Endothelial cell of umbilical vein (primary cell): ENCODE results near the gene GPR75. TPM values are rescaled to one million over a fixed set of nuclear protein-coding genes. Genes with fewer than 3 reads are reported as not detected.

ENCODE experiments used
- BruUV-seq: library from RNA; stranded (reverse); fragments of 400-500 nt; replicated peaks from 2 replicates; lab custom pipeline; 2021; lab: Mats Ljungman, UMichigan
- CTCF ChIA-PET: fragments of 300-600, 350-600 bp; sonication (Branson Sonifier 250); formaldehyde crosslinking; loops from one replicate; lab custom pipeline; 2021; ENCODE audit warnings: antibody characterized with exemption, inconsistent platforms; lab: Charles Lee
- POLR2A ChIA-PET: fragments of 300-600, 350-600 bp; sonication (Branson Sonifier 250); formaldehyde crosslinking; loops from one replicate; lab custom pipeline; 2021; ENCODE audit warnings: antibody characterized with exemption, inconsistent platforms; lab: Charles Lee
- DNase-seq: peaks from one replicate; pipeline ENCODE4 v3.0.0-alpha.2; 2011; ENCODE audit warnings: low read depth, low spot score
- FAIRE-seq: peaks from 2 replicates; lab custom pipeline; 2011; peaks lifted over from hg19 to GRCh38; lab: Jason Lieb, UNC
- H2AFZ ChIP-seq: 2 replicates; pipeline ENCODE4 v1.6.0; 2012; ENCODE audit warnings: low read depth, low read length, control low read depth, inconsistent platforms
- H3K27ac ChIP-seq: 2 replicates; pipeline ENCODE4 v1.5.1; 2011; ENCODE audit warnings: low read depth, mild to moderate bottlenecking, control low read depth, low read length, moderate library complexity; ENCODE audit not compliant: insufficient read depth
- H3K27me3 ChIP-seq, 2 experiments: 2 replicates each; pipeline versions ENCODE4 v1.6.0 to v1.6.1; 2011; ENCODE audit warnings: low read length in 2 of 2, mixed read lengths in 1 of 2; ENCODE audit not compliant: control insufficient read depth in 2 of 2, insufficient read depth in 2 of 2
- H3K36me3 ChIP-seq, 2 experiments: 2 replicates in 1 of 2; 3 replicates in 1 of 2; pipeline ENCODE4 v1.5.1; 2011; ENCODE audit warnings: low read length in 2 of 2, mild to moderate bottlenecking in 1 of 2, moderate library complexity in 1 of 2; ENCODE audit not compliant: control insufficient read depth in 2 of 2, insufficient read depth in 2 of 2; ENCODE audit errors: extremely low read depth in 1 of 2
- H3K4me1 ChIP-seq: 3 replicates; pipeline ENCODE4 v1.5.1; 2011; ENCODE audit warnings: mild to moderate bottlenecking, low read length; ENCODE audit not compliant: control insufficient read depth, insufficient read depth; ENCODE audit errors: extremely low read depth
- H3K4me2 ChIP-seq: 2 replicates; pipeline ENCODE4 v1.6.1; 2011; ENCODE audit warnings: low read length, control low read depth, mixed read lengths; ENCODE audit not compliant: insufficient read depth
- H3K4me3 ChIP-seq, 3 experiments: fragments of 200-600 bp in 1 of 3; sonication (generic), shearing (Covaris generic) in 1 of 3; replicated peaks in 1 of 3; 2 replicates each; pipeline ENCODE4 v1.5.1; 2011 to 2016; ENCODE audit warnings: control low read depth in 3 of 3, low read length in 3 of 3, mild to moderate bottlenecking in 2 of 3, inconsistent platforms in 1 of 3, low read depth in 1 of 3, moderate library complexity in 1 of 3; ENCODE audit not compliant: insufficient read depth in 1 of 3
- H3K79me2 ChIP-seq: 2 replicates; pipeline ENCODE4 v1.6.0; 2012; ENCODE audit warnings: low read length, inconsistent platforms; ENCODE audit not compliant: control insufficient read depth, insufficient read depth
- H3K9ac ChIP-seq: replicated peaks from 2 replicates; pipeline ENCODE3; 2011; ENCODE audit warnings: low read length, control low read depth; ENCODE audit not compliant: insufficient read depth; ENCODE audit errors: extremely low read depth
- H3K9me1 ChIP-seq: replicated peaks from 3 replicates; pipeline ENCODE4 v1.6.0; 2011; ENCODE audit warnings: mild to moderate bottlenecking, low read length; ENCODE audit not compliant: control insufficient read depth, insufficient read depth; ENCODE audit errors: extremely low read depth
- H3K9me3 ChIP-seq: replicated peaks from 2 replicates; pipeline ENCODE4 v1.5.1; 2012; ENCODE audit warnings: low read length, inconsistent platforms; ENCODE audit not compliant: control insufficient read depth, insufficient read depth
- H4K20me1 ChIP-seq: replicated peaks from 2 replicates; pipeline ENCODE3; 2011; ENCODE audit warnings: mild to moderate bottlenecking, low read length; ENCODE audit not compliant: control insufficient read depth, insufficient read depth; ENCODE audit errors: extremely low read depth
- EZH2 ChIP-seq: IDR thresholded peaks from 2 replicates; pipeline ENCODE4 v1.6.1; 2012; ENCODE audit warnings: borderline replicate concordance, low read depth, mild to moderate bottlenecking, moderate library complexity, low read length, inconsistent platforms; ENCODE audit not compliant: severe bottlenecking
- FOS ChIP-seq: IDR thresholded peaks from 2 replicates; pipeline ENCODE4 v1.6.1; 2011; ENCODE audit warnings: mild to moderate bottlenecking, low read length, moderate library complexity, borderline replicate concordance; ENCODE audit not compliant: insufficient read depth
- GATA2 ChIP-seq: IDR thresholded peaks from 2 replicates; pipeline ENCODE4 v1.7.0; 2011; ENCODE audit warnings: low read depth, mild to moderate bottlenecking, moderate library complexity, mixed read lengths, low read length; ENCODE audit not compliant: insufficient read length, insufficient read depth
- JUN ChIP-seq: IDR thresholded peaks from 2 replicates; pipeline ENCODE4 v1.6.1; 2011; ENCODE audit warnings: borderline replicate concordance, low read depth; ENCODE audit not compliant: insufficient read length, insufficient read depth
- MYC ChIP-seq: IDR thresholded peaks from one replicate; pipeline ENCODE4 v1.6.1; 2011; ENCODE audit warnings: mild to moderate bottlenecking, low read depth, low read length
- POLR2A ChIP-seq: IDR thresholded peaks from 2 replicates; pipeline ENCODE4 v1.6.1; 2012; ENCODE audit warnings: low read depth, mild to moderate bottlenecking, control low read depth, low read length
- POLR2AphosphoS5 ChIP-seq: IDR thresholded peaks from 2 replicates; pipeline ENCODE4 v1.6.1; 2012; ENCODE audit warnings: low read depth, mild to moderate bottlenecking, control low read depth, low read length, moderate library complexity; ENCODE audit not compliant: insufficient read depth
- dilution Hi-C: fragments of 300-500 bp; cut with MboI; formaldehyde crosslinking; loops from one replicate; pipeline ENCODE4 v1.15.0; 2019; ENCODE audit warnings: low sequenced_read_pairs; ENCODE audit not compliant: extremely low pct_ligation_motif_present
- intact Hi-C: fragments of 100-400 bp; cut with micrococcal nuclease; formaldehyde crosslinking; loops from one replicate; pipeline ENCODE4 v1.10.0; 2022
- polyA plus RNA-seq, 4 experiments: library from polyadenylated mRNA; depleted of rRNA in 3 of 4; stranded (reverse) in 3 of 4; unstranded in 1 of 4; fragments of >200 nt; gene quantifications; 2 replicates each; pipeline versions ENCODE4 v1.2.1 to v1.2.3, GENCODE V29; 2011 to 2012; ENCODE audit warnings: missing spikeins in 1 of 4
- total RNA-seq: library from RNA; stranded (reverse); gene quantifications from 2 replicates; pipeline ENCODE4 v1.2.3, GENCODE V29; 2021
- TF ChIP-seq, protein P1 (sequence below), 2 donors: IDR thresholded peaks; 1 replicate in 1 of 2; 2 replicates in 1 of 2; pipeline ENCODE4 v1.5.1; 2011; ENCODE audit warnings: low read length in 2 of 2, mild to moderate bottlenecking in 2 of 2, moderate library complexity in 2 of 2, control low read depth in 1 of 2, inconsistent platforms in 1 of 2, low read depth in 1 of 2; ENCODE audit not compliant: insufficient read depth in 1 of 2; ENCODE audit errors: extremely low read depth in 1 of 2
- TF ChIP-seq, protein P2 (sequence below): IDR thresholded peaks from 2 replicates; pipeline ENCODE4 v1.6.1; 2011; ENCODE audit not compliant: insufficient read depth, insufficient read length

The GPR75 gene
- total and polyA plus RNA-seq, 2 donors (not counting 3 experiments of a cell fraction or from before 2014, with no cell fraction given) = 4.4 to 4.7 TPM

DNA sequence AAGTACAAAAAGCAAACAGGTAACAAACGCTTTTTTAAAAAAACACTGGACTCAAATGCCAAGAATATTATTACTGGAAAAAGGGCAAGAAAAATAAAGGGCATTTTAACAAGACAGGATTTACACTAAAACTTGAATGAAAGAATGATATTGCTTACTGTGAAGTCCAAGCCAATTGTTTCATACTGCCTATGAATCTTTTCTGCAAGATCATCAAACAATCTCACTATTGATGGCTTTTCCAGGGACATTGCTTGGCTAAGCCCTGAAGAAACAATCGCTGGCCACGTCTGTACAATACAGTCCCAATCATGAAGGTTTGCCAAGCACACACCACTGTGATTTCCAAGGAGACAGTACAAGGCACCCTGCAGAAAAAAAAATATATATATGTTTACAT lies 41.4 kb upstream of the GPR75 start:
- no peaks in the 10 kb centered on the region for H3K79me2 ChIP-seq
- no peak overlapping the region for H3K27ac ChIP-seq
- POLR2A ChIA-PET = no interaction called here
- no peaks in the 10 kb centered on the region for H3K27me3 ChIP-seq
- no peak overlapping the region for H3K4me2 ChIP-seq
- no peak overlapping the region for H3K4me3 ChIP-seq
- intact Hi-C loops (no loop called here), dilution Hi-C loops (no loop called here)
- BruUV-seq = no TSS peak
- no peaks in the 10 kb centered on the region for H3K4me1 ChIP-seq
- no peak overlapping the region for H3K9ac ChIP-seq
- H4K20me1 ChIP-seq = no peaks in the 10 kb centered on the region
- CTCF ChIA-PET = no interaction called here
- H3K9me1 ChIP-seq = no peaks in the 10 kb centered on the region
- no peak overlapping the region for H2AFZ ChIP-seq
- peaks cover 18 to 21% of the 10 kb centered on the region in 2 experiments for H3K36me3 ChIP-seq
- H3K9me3 ChIP-seq = no peaks in the 10 kb centered on the region
- FAIRE-seq (no peak), DNase-seq (no peak)
- no peak for TF ChIP-seq POLR2A
- no peak for TF ChIP-seq GATA2
- TF ChIP-seq POLR2AphosphoS5 = no peak
- TF ChIP-seq EZH2 = no peak
- no peak for TF ChIP-seq MYC
- TF ChIP-seq, protein P1, sequence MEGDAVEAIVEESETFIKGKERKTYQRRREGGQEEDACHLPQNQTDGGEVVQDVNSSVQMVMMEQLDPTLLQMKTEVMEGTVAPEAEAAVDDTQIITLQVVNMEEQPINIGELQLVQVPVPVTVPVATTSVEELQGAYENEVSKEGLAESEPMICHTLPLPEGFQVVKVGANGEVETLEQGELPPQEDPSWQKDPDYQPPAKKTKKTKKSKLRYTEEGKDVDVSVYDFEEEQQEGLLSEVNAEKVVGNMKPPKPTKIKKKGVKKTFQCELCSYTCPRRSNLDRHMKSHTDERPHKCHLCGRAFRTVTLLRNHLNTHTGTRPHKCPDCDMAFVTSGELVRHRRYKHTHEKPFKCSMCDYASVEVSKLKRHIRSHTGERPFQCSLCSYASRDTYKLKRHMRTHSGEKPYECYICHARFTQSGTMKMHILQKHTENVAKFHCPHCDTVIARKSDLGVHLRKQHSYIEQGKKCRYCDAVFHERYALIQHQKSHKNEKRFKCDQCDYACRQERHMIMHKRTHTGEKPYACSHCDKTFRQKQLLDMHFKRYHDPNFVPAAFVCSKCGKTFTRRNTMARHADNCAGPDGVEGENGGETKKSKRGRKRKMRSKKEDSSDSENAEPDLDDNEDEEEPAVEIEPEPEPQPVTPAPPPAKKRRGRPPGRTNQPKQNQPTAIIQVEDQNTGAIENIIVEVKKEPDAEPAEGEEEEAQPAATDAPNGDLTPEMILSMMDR (IDR thresholded peaks at IDR 0.05; ENCODE audit: extremely low read depth in 1 of 2, insufficient read depth in 1 of 2, low read depth in 1 of 2, low read length in 2 of 2) = no peak
- TF ChIP-seq JUN = no peak
- TF ChIP-seq, protein P2, sequence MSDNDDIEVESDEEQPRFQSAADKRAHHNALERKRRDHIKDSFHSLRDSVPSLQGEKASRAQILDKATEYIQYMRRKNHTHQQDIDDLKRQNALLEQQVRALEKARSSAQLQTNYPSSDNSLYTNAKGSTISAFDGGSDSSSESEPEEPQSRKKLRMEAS = no peak
- no peak for TF ChIP-seq FOS
